Measurements from ENCODE around the gene PECR.

DNA sequence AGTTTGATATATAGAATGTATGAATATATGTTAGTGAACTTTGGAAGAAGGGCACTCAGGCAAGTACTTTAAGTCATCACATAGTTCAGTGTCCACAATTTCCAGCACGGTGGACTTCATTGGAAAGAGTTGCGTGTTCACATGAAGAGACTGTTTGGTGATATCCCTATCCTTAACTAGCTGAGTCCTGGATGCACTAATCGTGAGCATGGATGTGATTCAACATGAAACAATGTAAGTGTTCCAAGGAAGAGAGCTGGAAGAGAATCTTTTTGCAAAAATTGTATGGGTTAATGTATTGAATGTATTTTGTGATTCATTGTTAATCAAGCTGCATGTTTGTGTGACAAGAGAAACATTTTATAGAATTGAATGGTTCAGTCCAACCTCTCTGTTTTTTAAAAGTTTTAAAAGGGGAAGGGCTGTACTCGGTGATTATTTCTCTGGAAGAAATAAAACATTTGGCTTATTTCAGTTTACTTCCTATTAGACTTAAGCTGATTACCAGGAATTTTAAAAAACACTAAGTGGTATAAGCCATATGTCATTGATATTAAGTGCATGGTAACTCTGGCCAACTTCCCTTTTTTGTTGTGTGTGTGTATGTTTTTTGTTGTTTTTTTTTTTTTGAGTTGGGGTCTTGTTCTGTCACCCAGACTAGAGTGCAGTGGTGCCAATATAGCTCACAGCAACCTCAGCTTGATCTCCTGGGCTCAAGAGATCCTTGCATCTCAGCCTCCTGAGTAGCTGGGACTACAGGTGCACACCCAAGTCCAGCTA is 36.1 kb upstream of the PECR start:
- TF ChIP-seq, protein P1, sequence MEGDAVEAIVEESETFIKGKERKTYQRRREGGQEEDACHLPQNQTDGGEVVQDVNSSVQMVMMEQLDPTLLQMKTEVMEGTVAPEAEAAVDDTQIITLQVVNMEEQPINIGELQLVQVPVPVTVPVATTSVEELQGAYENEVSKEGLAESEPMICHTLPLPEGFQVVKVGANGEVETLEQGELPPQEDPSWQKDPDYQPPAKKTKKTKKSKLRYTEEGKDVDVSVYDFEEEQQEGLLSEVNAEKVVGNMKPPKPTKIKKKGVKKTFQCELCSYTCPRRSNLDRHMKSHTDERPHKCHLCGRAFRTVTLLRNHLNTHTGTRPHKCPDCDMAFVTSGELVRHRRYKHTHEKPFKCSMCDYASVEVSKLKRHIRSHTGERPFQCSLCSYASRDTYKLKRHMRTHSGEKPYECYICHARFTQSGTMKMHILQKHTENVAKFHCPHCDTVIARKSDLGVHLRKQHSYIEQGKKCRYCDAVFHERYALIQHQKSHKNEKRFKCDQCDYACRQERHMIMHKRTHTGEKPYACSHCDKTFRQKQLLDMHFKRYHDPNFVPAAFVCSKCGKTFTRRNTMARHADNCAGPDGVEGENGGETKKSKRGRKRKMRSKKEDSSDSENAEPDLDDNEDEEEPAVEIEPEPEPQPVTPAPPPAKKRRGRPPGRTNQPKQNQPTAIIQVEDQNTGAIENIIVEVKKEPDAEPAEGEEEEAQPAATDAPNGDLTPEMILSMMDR (IDR thresholded peaks at IDR 0.05): no peak
- TF ChIP-seq ZNF416 (CRISPR knock-in tag; IDR thresholded peaks at IDR 0.05) (no peak), TEAD4 (CRISPR knock-in tag; IDR thresholded peaks at IDR 0.05) (no peak), FOXK1 (CRISPR knock-in tag; IDR thresholded peaks at IDR 0.05) (no peak), TEAD1 (CRISPR knock-in tag; IDR thresholded peaks at IDR 0.05) (no peak), TCF7 (CRISPR knock-in tag; IDR thresholded peaks at IDR 0.05; ENCODE audit: low read depth) (no peak)
- TF ChIP-seq, protein P2, sequence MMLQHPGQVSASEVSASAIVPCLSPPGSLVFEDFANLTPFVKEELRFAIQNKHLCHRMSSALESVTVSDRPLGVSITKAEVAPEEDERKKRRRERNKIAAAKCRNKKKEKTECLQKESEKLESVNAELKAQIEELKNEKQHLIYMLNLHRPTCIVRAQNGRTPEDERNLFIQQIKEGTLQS (CRISPR knock-in tag; conservative IDR thresholded peaks at IDR 0.05): no peak
- TF ChIP-seq, protein P3, sequence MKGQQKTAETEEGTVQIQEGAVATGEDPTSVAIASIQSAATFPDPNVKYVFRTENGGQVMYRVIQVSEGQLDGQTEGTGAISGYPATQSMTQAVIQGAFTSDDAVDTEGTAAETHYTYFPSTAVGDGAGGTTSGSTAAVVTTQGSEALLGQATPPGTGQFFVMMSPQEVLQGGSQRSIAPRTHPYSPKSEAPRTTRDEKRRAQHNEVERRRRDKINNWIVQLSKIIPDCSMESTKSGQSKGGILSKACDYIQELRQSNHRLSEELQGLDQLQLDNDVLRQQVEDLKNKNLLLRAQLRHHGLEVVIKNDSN (CRISPR knock-in tag; IDR thresholded peaks at IDR 0.05): no peak
- TF ChIP-seq, protein P4, sequence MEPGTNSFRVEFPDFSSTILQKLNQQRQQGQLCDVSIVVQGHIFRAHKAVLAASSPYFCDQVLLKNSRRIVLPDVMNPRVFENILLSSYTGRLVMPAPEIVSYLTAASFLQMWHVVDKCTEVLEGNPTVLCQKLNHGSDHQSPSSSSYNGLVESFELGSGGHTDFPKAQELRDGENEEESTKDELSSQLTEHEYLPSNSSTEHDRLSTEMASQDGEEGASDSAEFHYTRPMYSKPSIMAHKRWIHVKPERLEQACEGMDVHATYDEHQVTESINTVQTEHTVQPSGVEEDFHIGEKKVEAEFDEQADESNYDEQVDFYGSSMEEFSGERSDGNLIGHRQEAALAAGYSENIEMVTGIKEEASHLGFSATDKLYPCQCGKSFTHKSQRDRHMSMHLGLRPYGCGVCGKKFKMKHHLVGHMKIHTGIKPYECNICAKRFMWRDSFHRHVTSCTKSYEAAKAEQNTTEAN (CRISPR knock-in tag; IDR thresholded peaks at IDR 0.05): no peak
- TF ChIP-seq, protein P5, sequence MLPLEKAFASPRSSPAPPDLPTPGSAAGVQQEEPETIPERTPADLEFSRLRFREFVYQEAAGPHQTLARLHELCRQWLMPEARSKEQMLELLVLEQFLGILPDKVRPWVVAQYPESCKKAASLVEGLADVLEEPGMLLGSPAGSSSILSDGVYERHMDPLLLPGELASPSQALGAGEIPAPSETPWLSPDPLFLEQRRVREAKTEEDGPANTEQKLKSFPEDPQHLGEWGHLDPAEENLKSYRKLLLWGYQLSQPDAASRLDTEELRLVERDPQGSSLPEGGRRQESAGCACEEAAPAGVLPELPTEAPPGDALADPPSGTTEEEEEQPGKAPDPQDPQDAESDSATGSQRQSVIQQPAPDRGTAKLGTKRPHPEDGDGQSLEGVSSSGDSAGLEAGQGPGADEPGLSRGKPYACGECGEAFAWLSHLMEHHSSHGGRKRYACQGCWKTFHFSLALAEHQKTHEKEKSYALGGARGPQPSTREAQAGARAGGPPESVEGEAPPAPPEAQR (CRISPR knock-in tag; IDR thresholded peaks at IDR 0.05): no peak
